ENCODE results near the gene CUL9. TPM values are rescaled to one million over a fixed set of nuclear protein-coding genes. Genes with fewer than 3 reads are reported as not detected.

The CUL9 gene
- total and polyA plus RNA-seq, 3 donors from 2014 or later, result 90.6 to 110 (median 101) TPM

DNA sequence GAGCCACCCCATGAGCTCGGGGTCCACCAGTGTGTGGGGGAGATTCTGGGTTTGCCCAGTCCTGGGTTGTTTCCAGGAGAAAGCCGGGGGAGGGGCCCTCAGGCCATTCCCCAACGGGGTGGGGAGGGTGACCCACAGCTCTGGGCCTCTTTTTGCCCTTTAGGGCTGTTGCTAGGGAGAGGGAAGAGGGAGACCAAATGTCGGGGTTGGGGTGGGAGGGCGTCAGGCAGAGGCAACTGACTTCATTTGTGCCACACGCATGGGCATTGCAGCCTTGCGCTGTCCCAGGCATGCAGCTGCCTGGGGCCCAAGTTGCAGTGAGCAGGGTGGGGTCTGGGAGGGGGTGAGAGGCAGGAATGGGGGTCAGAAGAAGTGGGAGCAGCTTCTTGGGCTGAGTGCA, 1.9 kb upstream of the CUL9 start:
- no peak for DNase-seq
- TF ChIP-seq, protein P1, sequence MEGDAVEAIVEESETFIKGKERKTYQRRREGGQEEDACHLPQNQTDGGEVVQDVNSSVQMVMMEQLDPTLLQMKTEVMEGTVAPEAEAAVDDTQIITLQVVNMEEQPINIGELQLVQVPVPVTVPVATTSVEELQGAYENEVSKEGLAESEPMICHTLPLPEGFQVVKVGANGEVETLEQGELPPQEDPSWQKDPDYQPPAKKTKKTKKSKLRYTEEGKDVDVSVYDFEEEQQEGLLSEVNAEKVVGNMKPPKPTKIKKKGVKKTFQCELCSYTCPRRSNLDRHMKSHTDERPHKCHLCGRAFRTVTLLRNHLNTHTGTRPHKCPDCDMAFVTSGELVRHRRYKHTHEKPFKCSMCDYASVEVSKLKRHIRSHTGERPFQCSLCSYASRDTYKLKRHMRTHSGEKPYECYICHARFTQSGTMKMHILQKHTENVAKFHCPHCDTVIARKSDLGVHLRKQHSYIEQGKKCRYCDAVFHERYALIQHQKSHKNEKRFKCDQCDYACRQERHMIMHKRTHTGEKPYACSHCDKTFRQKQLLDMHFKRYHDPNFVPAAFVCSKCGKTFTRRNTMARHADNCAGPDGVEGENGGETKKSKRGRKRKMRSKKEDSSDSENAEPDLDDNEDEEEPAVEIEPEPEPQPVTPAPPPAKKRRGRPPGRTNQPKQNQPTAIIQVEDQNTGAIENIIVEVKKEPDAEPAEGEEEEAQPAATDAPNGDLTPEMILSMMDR (IDR thresholded peaks at IDR 0.05), result no peak
- TF ChIP-seq POLR2A (IDR thresholded peaks at IDR 0.05), result no peak
- H3K4me3 ChIP-seq, result no peak overlapping the region
- H3K27me3 ChIP-seq, result no peaks in the 10 kb centered on the region
- H3K9me3 ChIP-seq, result no peaks in the 10 kb centered on the region
- no peak overlapping the region for H3K27ac ChIP-seq
- intact Hi-C loops (cut with DNase I; ENCODE audit: low total_unique reads), result no loop called here
- no peaks in the 10 kb centered on the region for H3K36me3 ChIP-seq (ENCODE audit: low read depth, missing control alignments)
- WGBS, 2 donors, result 74 to 81% methylated on average over 7 of the region's 7 CpGs
- peaks cover 10% of the 10 kb centered on the region for H3K4me1 ChIP-seq

DNA sequence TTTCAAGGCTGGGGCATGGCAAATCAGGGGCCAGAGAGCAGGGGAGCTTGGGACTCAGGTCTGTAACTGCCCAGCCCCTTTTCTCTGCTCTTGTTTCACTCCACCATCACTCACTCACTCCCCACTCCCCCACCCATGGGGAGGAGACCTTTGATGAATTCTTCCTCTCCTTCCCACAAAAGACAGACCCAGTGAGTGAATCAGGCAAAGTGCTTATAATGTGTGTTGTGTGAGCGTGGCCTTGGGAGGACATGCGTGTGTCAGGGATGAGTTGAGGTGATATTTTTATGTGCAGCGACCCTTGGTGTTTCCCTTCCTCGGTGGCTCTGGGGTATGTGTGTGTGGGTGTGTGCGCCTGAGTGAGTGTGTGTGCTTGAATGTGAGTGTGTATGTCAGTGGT, 1.0 kb upstream of the CUL9 start:
- no peaks in the 10 kb centered on the region for H3K36me3 ChIP-seq (ENCODE audit: low read depth, missing control alignments)
- TF ChIP-seq POLR2A (IDR thresholded peaks at IDR 0.05), result no peak
- TF ChIP-seq, protein P1 (IDR thresholded peaks at IDR 0.05), result no peak
- no peak overlapping the region for H3K27ac ChIP-seq
- intact Hi-C loops (cut with DNase I; ENCODE audit: low total_unique reads), result no loop called here
- peaks cover 10% of the 10 kb centered on the region for H3K4me1 ChIP-seq
- 52 to 58% methylated on average over 5 of the region's 5 CpGs for WGBS, 2 donors
- no peak for DNase-seq
- no peaks in the 10 kb centered on the region for H3K9me3 ChIP-seq
- no peak overlapping the region for H3K4me3 ChIP-seq
- H3K27me3 ChIP-seq, result no peaks in the 10 kb centered on the region

DNA sequence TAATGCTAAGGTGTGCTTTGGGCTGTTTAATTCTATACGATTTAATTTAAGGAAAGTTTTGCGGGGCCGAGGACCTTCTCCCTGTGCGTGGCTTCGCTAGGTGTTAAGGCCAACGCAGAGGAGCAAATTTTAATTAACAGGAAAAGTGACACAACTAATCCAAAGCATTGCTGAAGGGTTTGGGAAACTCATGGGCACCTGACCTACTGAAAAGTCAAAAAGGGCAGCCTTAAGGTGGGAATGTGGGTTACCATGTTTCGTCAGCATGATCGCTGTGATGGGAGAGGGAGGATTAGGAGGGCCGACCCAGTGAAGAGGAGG, 415 bp upstream of the CUL9 start:
- Histone ChIP-seq H3K27me3 (no peaks in the 10 kb centered on the region), H3K27ac (peak overlapping the region in 1 of 2 donors; percentile 76), H3K4me3 (peak overlapping the region; percentile 63 to 82), H3K36me3 (ENCODE audit: low read depth, missing control alignments) (no peaks in the 10 kb centered on the region), H3K9me3 (no peaks in the 10 kb centered on the region), H3K4me1 (peaks cover 10% of the 10 kb centered on the region)
- intact Hi-C loops (cut with DNase I; ENCODE audit: low total_unique reads), result no loop called here
- no peak for DNase-seq
- TF ChIP-seq POLR2A (IDR thresholded peaks at IDR 0.05), result no peak
- TF ChIP-seq, protein P1 (IDR thresholded peaks at IDR 0.05), result no peak
- WGBS, 2 donors, result 40% methylated on average over 9 of the region's 9 CpGs

DNA sequence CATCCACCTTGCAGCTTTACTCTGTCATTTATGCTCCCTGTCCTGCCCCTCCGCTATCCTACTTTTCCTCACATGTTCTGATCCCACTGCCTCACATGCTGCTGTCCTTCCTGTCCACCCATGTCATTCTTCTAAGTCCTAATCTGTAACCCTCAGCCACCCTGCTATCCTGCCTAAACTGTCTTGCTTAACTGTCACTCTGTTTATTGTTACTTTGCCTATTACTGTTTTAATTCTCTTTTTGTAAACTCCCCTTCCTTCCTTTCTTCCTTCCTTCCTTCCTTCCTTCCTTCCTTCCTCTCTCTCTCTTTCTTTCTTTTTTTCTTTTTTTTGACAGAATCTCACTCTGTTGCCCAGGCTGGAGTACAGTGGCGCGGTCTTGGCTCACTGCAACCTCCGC, 1.4 kb downstream of the CUL9 start:
- intact Hi-C loops (cut with DNase I; ENCODE audit: low total_unique reads), result no loop called here
- 88 to 93% methylated on average over 4 of the region's 4 CpGs for WGBS, 2 donors
- no peak for DNase-seq

More for the DNA sequence above, 1.4 kb downstream of the CUL9 start:
- no peak overlapping the region for H3K27ac ChIP-seq
- TF ChIP-seq, protein P1 (IDR thresholded peaks at IDR 0.05), result no peak
- no peak for TF ChIP-seq POLR2A (IDR thresholded peaks at IDR 0.05)
- peaks cover 10% of the 10 kb centered on the region for H3K4me1 ChIP-seq
- H3K27me3 ChIP-seq, result no peaks in the 10 kb centered on the region
- H3K4me3 ChIP-seq, result no peak overlapping the region
- no peaks in the 10 kb centered on the region for H3K36me3 ChIP-seq (ENCODE audit: low read depth, missing control alignments)
- H3K9me3 ChIP-seq, result no peaks in the 10 kb centered on the region

All from testis (tissue), 3 donors.